H1 (cell line): ENCODE data around the gene GPR31. TPM values are rescaled to one million over a fixed set of nuclear protein-coding genes. Genes with fewer than 3 reads are reported as not detected.

Experiments used
- CTCF ChIA-PET: fragments of 300-600 bp; sonication (Branson Sonifier 250); formaldehyde crosslinking; loops from one replicate; lab custom pipeline; 2021; ENCODE audit not compliant: partially characterized antibody; lab: Charles Lee
- POLR2A ChIA-PET: fragments of 300-600 bp; sonication (Branson Sonifier 250); formaldehyde crosslinking; loops from one replicate; lab custom pipeline; 2021; ENCODE audit warnings: inconsistent platforms; ENCODE audit not compliant: partially characterized antibody; lab: Charles Lee
- DNase-seq, 2 experiments: peaks; one replicate each; pipeline versions ENCODE4 v3.0.0 to v3.0.0-alpha.2; 2010 to 2022; ENCODE audit warnings: low spot score in 2 of 2, low read depth in 1 of 2, mixed read lengths in 1 of 2
- FAIRE-seq: peaks from 2 replicates; lab custom pipeline; 2011; peaks lifted over from hg19 to GRCh38; lab: Jason Lieb, UNC
- H2AFZ ChIP-seq: 2 replicates; pipeline ENCODE4 v1.8.1; 2012; ENCODE audit warnings: low read length, inconsistent platforms
- H2AK5ac ChIP-seq: 2 replicates; pipeline ENCODE4 v1.6.1; 2013; ENCODE audit warnings: low read depth, low read length
- H2BK120ac ChIP-seq: replicated peaks from 2 replicates; pipeline ENCODE3; 2013; ENCODE audit warnings: low read depth, low read length, inconsistent platforms
- H2BK12ac ChIP-seq: 2 replicates; pipeline ENCODE4 v1.6.1; 2013; ENCODE audit warnings: low read depth, low read length
- H2BK15ac ChIP-seq: 2 replicates; pipeline ENCODE4 v1.6.1; 2013; ENCODE audit warnings: low read length
- H2BK20ac ChIP-seq: 2 replicates; pipeline ENCODE4 v1.6.1; 2013; ENCODE audit warnings: low read length
- H2BK5ac ChIP-seq: 2 replicates; pipeline ENCODE4 v1.6.1; 2013; ENCODE audit warnings: low read depth, low read length
- H3K14ac ChIP-seq: 2 replicates; pipeline ENCODE4 v1.6.1; 2013; ENCODE audit warnings: inconsistent platforms; ENCODE audit not compliant: insufficient read length
- H3K18ac ChIP-seq: 2 replicates; pipeline ENCODE4 v1.6.1; 2013; ENCODE audit warnings: low read length; ENCODE audit errors: extremely low read depth
- H3K23ac ChIP-seq: 2 replicates; pipeline ENCODE4 v1.6.1; 2013; ENCODE audit warnings: inconsistent platforms; ENCODE audit not compliant: insufficient read length
- H3K23me2 ChIP-seq: 2 replicates; pipeline ENCODE4 v1.6.1; 2013; ENCODE audit warnings: low read depth, low read length
- H3K27ac ChIP-seq: 2 replicates; pipeline ENCODE4 v1.6.1; 2011; ENCODE audit warnings: low read depth, low read length, inconsistent platforms
- H3K27me3 ChIP-seq, 4 experiments: replicated peaks in 1 of 4; 1 replicate in 1 of 4; 2 replicates in 3 of 4; pipeline versions ENCODE4 v1.6.1 to v1.8.1; 2011 to 2013; ENCODE audit warnings: low read length in 3 of 4, mild to moderate bottlenecking in 3 of 4, inconsistent platforms in 2 of 4, mixed read lengths in 2 of 4, moderate library complexity in 1 of 4; ENCODE audit not compliant: control insufficient read depth in 3 of 4, insufficient read depth in 3 of 4; ENCODE audit errors: extremely low read depth in 1 of 4
- H3K36me3 ChIP-seq, 4 experiments: 2 replicates each; pipeline versions ENCODE4 v1.6.1 to v1.8.1; 2011 to 2013; ENCODE audit warnings: mild to moderate bottlenecking in 4 of 4, low read length in 3 of 4, moderate library complexity in 2 of 4, control low read depth in 1 of 4, inconsistent platforms in 1 of 4; ENCODE audit not compliant: insufficient read depth in 4 of 4, control insufficient read depth in 2 of 4
- H3K4ac ChIP-seq: replicated peaks from 2 replicates; pipeline ENCODE3; 2013; ENCODE audit warnings: low read length, low read depth, mixed read lengths, inconsistent platforms; ENCODE audit not compliant: insufficient read length
- H3K4me1 ChIP-seq, 4 experiments: replicated peaks in 1 of 4; 1 replicate in 1 of 4; 2 replicates in 3 of 4; pipeline versions ENCODE4 v1.6.1 to v1.8.1; 2011 to 2013; ENCODE audit warnings: low read length in 3 of 4, inconsistent platforms in 2 of 4, mixed read lengths in 1 of 4; ENCODE audit not compliant: insufficient read depth in 4 of 4, control insufficient read depth in 3 of 4
- H3K4me2 ChIP-seq, 2 experiments: 2 replicates each; pipeline versions ENCODE4 v1.6.1 to v1.8.1; 2011 to 2013; ENCODE audit warnings: low read depth in 2 of 2, low read length in 2 of 2, control low read depth in 1 of 2, inconsistent platforms in 1 of 2, mild to moderate bottlenecking in 1 of 2; ENCODE audit not compliant: insufficient read depth in 1 of 2
- H3K4me3 ChIP-seq, 4 experiments: fragments of 200-600, 300-600 bp in 1 of 4; sonication (generic), shearing (Covaris generic), sonication (Bioruptor Twin) in 1 of 4; 2 replicates each; pipeline versions ENCODE4 v1.5.1 to v1.8.1; 2011 to 2016; ENCODE audit warnings: low read length in 4 of 4, low read depth in 3 of 4, control low read depth in 2 of 4, inconsistent platforms in 2 of 4, mild to moderate bottlenecking in 2 of 4, mixed read lengths in 1 of 4, moderate library complexity in 1 of 4; ENCODE audit not compliant: insufficient read depth in 2 of 4; ENCODE audit errors: extremely low read depth in 1 of 4
- H3K56ac ChIP-seq: replicated peaks from 2 replicates; pipeline ENCODE3; 2013; ENCODE audit warnings: low read depth, mild to moderate bottlenecking, mixed read lengths, low read length, inconsistent platforms; ENCODE audit not compliant: insufficient read length
- H3K79me1 ChIP-seq: 2 replicates; pipeline ENCODE4 v1.6.1; 2013; ENCODE audit warnings: low read depth, low read length, control low read depth
- H3K79me2 ChIP-seq, 2 experiments: 2 replicates each; pipeline versions ENCODE4 v1.6.1 to v1.8.1; 2012 to 2013; ENCODE audit warnings: low read length in 2 of 2, mild to moderate bottlenecking in 2 of 2, inconsistent platforms in 1 of 2; ENCODE audit not compliant: insufficient read depth in 2 of 2, control insufficient read depth in 1 of 2
- H3K9ac ChIP-seq, 4 experiments: replicated peaks in 1 of 4; 1 replicate in 1 of 4; 2 replicates in 3 of 4; pipeline versions ENCODE4 v1.6.1 to v1.8.1; 2011 to 2013; ENCODE audit warnings: low read depth in 3 of 4, low read length in 3 of 4, control low read depth in 2 of 4, mild to moderate bottlenecking in 2 of 4, moderate library complexity in 2 of 4, inconsistent platforms in 1 of 4; ENCODE audit errors: extremely low read depth in 1 of 4
- H3K9me3 ChIP-seq, 2 experiments: 2 replicates each; pipeline versions ENCODE4 v1.6.1 to v1.8.1; 2012 to 2013; ENCODE audit warnings: mild to moderate bottlenecking in 2 of 2, moderate library complexity in 2 of 2, control low read depth in 1 of 2, inconsistent platforms in 1 of 2, low read depth in 1 of 2, low read length in 1 of 2, mixed read lengths in 1 of 2; ENCODE audit not compliant: insufficient read depth in 2 of 2
- H4K20me1 ChIP-seq, 2 experiments: replicated peaks in 1 of 2; 2 replicates each; pipeline versions ENCODE3 to v1.8.1; 2011 to 2013; ENCODE audit warnings: inconsistent platforms in 2 of 2, low read length in 2 of 2, mild to moderate bottlenecking in 1 of 2; ENCODE audit not compliant: insufficient read depth in 2 of 2, control insufficient read depth in 1 of 2
- H4K5ac ChIP-seq: 2 replicates; pipeline ENCODE4 v1.6.1; 2013; ENCODE audit warnings: low read length, low read depth, mixed read lengths, inconsistent platforms; ENCODE audit not compliant: insufficient read length
- H4K8ac ChIP-seq: 2 replicates; pipeline ENCODE4 v1.8.0; 2013; ENCODE audit warnings: mild to moderate bottlenecking, moderate library complexity, low read length, inconsistent platforms; ENCODE audit not compliant: insufficient read depth; ENCODE audit errors: extremely low read depth
- H4K91ac ChIP-seq: replicated peaks from 2 replicates; pipeline ENCODE3; 2013; ENCODE audit warnings: low read length, mixed read lengths, inconsistent platforms; ENCODE audit not compliant: insufficient read length
- PHF8 ChIP-seq: fragments of 200-600 bp; sonication (generic); conservative IDR thresholded peaks from 2 replicates; pipeline ENCODE4 v1.7.1; 2012; ENCODE audit warnings: low read depth, mild to moderate bottlenecking, inconsistent platforms, low read length, moderate library complexity
- SIX5 ChIP-seq: IDR thresholded peaks from 2 replicates; pipeline ENCODE4 v1.6.1; 2011; ENCODE audit warnings: mild to moderate bottlenecking, low read depth, low read length
- SP1 ChIP-seq: IDR thresholded peaks from 2 replicates; pipeline ENCODE4 v1.6.1; 2011; ENCODE audit warnings: low read depth, low read length
- SP4 ChIP-seq: IDR thresholded peaks from 2 replicates; pipeline ENCODE4 v1.6.1; 2012; ENCODE audit warnings: low read length, inconsistent platforms
- WGBS, 2 experiments: shearing (Covaris generic) in 1 of 2; methylation state at CpG; one replicate each; pipeline versions ENCODE4 v1.1.6 to v1.1.7; 2013 to 2015; ENCODE audit warnings: low lambda C conversion rate in 2 of 2, mixed read lengths in 2 of 2, inconsistent platforms in 1 of 2, low coverage in 1 of 2, missing lambda C conversion rate in 1 of 2; ENCODE audit not compliant: insufficient replicate concordance in 2 of 2, insufficient coverage in 1 of 2, insufficient read length in 1 of 2; ENCODE audit errors: extremely low coverage in 1 of 2, missing lambda C conversion rate in 1 of 2; 5-methylcytosine and 5-hydroxymethylcytosine counted together
- polyA plus RNA-seq, 7 experiments: library from polyadenylated mRNA; depleted of rRNA in 3 of 7; stranded (reverse) in 5 of 7; unstranded in 2 of 7; fragments of >200 nt in 5 of 7; fragments of 200-250 nt in 2 of 7; gene quantifications; 1 replicate in 5 of 7; 2 replicates in 1 of 7; 4 replicates in 1 of 7; pipeline versions ENCODE4 v1.2.1 to v1.2.3, GENCODE V29; 2011 to 2013; ENCODE audit warnings: missing spikeins in 2 of 7, mixed read lengths in 2 of 7
- total RNA-seq: library from RNA; stranded (reverse); fragmentation: NEBNext Ultra II Directional; extraction: Animal tissue kit (Norgen Biotek cat#: 25700); gene quantifications from 2 replicates; pipeline ENCODE4 v1.2.1, GENCODE V29; 2021

The GPR31 gene
- total and polyA plus RNA-seq, 2 of the 8 experiments (the other 6 are each of a cell fraction or from before 2014, with no cell fraction given) = not detected

DNA sequence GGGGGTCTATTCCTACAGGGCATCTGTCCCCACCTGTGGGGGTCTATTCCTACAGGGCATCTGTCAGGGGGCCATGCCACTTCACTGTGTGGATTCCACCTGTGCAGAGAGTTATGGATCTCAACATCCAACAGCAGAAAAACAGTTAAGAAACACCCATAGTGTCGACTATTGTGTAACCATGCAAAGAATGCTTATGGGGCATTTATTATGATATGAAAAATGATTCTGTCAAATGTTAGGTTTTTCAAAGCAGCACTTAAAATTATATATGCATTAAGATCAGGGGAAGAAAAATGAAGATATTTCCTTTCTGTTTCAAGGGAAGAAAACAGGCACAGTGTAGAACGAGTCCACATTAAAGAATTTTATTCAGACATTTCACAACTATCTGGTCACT, 2.9 kb downstream of the GPR31 start:
- Histone ChIP-seq H3K4me1 (peaks cover 0 to 12% (median 2%) of the 10 kb centered on the region in 4 experiments; a peak in 5 of 7 replicates), H3K4me2 (no peak overlapping the region), H3K79me1 (no peaks in the 10 kb centered on the region), H3K14ac (no peak overlapping the region), H4K20me1 (no peaks in the 10 kb centered on the region), H3K27ac (no peak overlapping the region), H3K23ac (no peak overlapping the region), H4K91ac (no peak overlapping the region), H2AFZ (no peak overlapping the region), H2BK120ac (no peak overlapping the region), H3K18ac (no peak overlapping the region), H3K9ac (no peak overlapping the region), H3K4me3 (no peak overlapping the region), H4K5ac (no peak overlapping the region), H2BK15ac (no peak overlapping the region), H3K4ac (no peak overlapping the region), H3K56ac (no peak overlapping the region), H3K36me3 (no peaks in the 10 kb centered on the region), H3K23me2 (no peaks in the 10 kb centered on the region), H4K8ac (no peak overlapping the region), H2BK12ac (no peak overlapping the region), H2BK5ac (no peak overlapping the region), H3K27me3 (no peaks in the 10 kb centered on the region), H3K79me2 (no peaks in the 10 kb centered on the region), H2BK20ac (no peak overlapping the region), H2AK5ac (no peak overlapping the region), H3K9me3 (peaks cover 0 to 3% of the 10 kb centered on the region in 2 experiments; a peak in 1 of 4 replicates)
- POLR2A ChIA-PET = no interaction called here
- FAIRE-seq (no peak), DNase-seq (no peak)
- CTCF ChIA-PET = no interaction called here
- WGBS, 2 experiments = 87% methylated on average over 2 of the region's 2 CpGs; no CpG with 5 or more reads in 1 of the 2 experiments
- TF ChIP-seq SIX5 (no peak), SP1 (no peak), SP4 (no peak), PHF8 (no peak)
